ENCODE data around the gene IFI44L.

Gene IFI44L

DNA sequence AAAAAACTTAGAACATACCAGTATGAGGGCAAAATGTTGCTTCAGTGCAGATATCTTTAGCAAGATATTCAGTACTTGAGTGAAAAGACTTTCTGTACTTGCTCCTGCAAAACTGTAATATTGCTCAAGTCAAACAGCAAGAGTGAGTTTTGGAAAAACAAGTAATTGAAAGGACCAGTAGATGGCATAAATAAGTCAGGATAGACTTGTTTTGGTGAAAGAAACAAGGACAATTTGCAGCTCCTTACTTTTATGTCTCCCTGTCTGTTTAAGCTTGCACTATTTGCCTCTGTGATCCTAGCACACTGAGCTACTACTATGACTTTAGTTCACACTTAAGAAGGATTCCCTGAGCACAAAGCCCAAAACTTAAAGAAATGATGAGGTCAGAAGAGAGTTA is 68.4 kb downstream of the IFI44L start:
- DNase-seq (ENCODE audit: low read depth in 2 of 2), result no peak

DNA sequence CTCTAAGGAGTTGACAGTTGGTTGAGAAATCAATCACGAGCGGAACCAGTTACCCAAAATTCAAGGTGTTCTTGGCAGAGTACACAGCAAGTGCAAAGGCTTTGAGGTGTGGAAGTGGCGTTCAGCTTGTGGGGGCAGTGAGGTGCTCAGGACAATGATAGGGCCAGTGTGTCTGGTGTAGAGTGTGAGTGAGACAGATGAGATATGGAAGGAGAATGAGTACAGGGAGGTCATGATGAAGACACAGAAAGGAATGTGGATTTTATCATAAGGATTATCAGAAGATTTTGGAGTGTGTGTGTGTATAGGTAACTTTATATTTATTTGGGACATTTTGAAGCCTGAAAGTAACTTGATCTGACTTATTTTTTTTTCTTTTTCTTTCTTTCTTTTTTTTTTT is 70.3 kb downstream of the IFI44L start:
- DNase-seq (ENCODE audit: low read depth in 2 of 2), result no peak

DNA sequence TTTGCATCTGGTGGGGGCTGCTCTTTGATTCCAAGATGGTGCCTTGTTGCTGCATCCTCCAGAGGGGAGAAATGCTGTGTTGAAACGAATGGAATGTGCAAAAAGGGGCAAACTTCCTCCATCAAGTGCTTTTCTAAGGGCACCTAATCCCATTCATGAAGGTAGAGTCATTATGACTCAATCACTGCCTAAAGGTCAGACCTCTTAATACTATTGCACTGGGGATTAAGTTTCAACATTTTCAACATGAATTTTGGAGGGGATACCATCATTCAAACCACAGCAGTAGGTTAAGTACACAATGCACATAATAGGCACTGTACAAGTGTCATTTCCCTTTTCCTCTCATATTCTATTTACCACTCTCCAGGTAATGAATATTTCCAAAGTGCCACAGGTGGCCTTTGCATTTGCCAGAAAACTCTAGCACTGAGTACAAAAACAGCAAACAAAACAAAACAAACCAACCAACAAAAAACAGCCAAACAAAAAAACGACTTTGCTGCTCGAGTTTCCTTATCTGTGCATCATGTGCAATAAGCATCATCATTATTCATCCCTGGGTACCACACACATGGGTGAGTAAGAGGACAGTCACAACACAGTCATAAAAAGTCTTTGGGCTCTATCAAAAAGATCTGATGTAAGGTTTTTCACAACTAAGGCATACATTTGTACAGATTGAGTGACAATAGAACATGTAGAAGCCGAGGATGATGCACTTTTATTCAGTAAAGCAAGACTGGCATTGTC is 71.9 kb downstream of the IFI44L start:
- no peak for DNase-seq (ENCODE audit: low read depth in 2 of 2)
